ENCODE results near the gene KIRREL3.

KIRREL3 gene

GRCh38 chr11:126700768-126701519 is 299.6 kb downstream of the KIRREL3 start:
- DNase-seq (ENCODE audit: low read depth) = no peak
- no peak overlapping the region for H3K4me3 ChIP-seq (ENCODE audit: control insufficient read depth, low read depth, low read length)
- no peak for TF ChIP-seq CTCF (IDR thresholded peaks at IDR 0.05; ENCODE audit: control insufficient read depth, insufficient read depth, low read depth, low read length, missing control alignments)

GRCh38 chr11:126698576-126698975 is 302.0 kb downstream of the KIRREL3 start:
- no peak for DNase-seq (ENCODE audit: low read depth)
- no peak for TF ChIP-seq CTCF (IDR thresholded peaks at IDR 0.05; ENCODE audit: control insufficient read depth, insufficient read depth, low read depth, low read length, missing control alignments)
- no peak overlapping the region for H3K4me3 ChIP-seq (ENCODE audit: control insufficient read depth, low read depth, low read length)

GRCh38 chr11:126697936-126698335 is 302.6 kb downstream of the KIRREL3 start:
- TF ChIP-seq CTCF (IDR thresholded peaks at IDR 0.05; ENCODE audit: control insufficient read depth, insufficient read depth, low read depth, low read length, missing control alignments) = no peak
- H3K4me3 ChIP-seq (ENCODE audit: control insufficient read depth, low read depth, low read length) = no peak overlapping the region
- DNase-seq (ENCODE audit: low read depth) = no peak

GRCh38 chr11:126696982-126697381 is 303.6 kb downstream of the KIRREL3 start:
- DNase-seq (ENCODE audit: low read depth) = no peak
- H3K4me3 ChIP-seq (ENCODE audit: control insufficient read depth, low read depth, low read length) = no peak overlapping the region
- TF ChIP-seq CTCF (IDR thresholded peaks at IDR 0.05; ENCODE audit: control insufficient read depth, insufficient read depth, low read depth, low read length, missing control alignments) = no peak

GRCh38 chr11:126695293-126695692 is 305.3 kb downstream of the KIRREL3 start:
- TF ChIP-seq CTCF (IDR thresholded peaks at IDR 0.05; ENCODE audit: control insufficient read depth, insufficient read depth, low read depth, low read length, missing control alignments) = no peak
- no peak overlapping the region for H3K4me3 ChIP-seq (ENCODE audit: control insufficient read depth, low read depth, low read length)
- no peak for DNase-seq (ENCODE audit: low read depth)

- no peak overlapping the region for H3K4me3 ChIP-seq (ENCODE audit: control insufficient read depth, low read depth, low read length)
- no peak for TF ChIP-seq CTCF (IDR thresholded peaks at IDR 0.05; ENCODE audit: control insufficient read depth, insufficient read depth, low read depth, low read length, missing control alignments)
- no peak for DNase-seq (ENCODE audit: low read depth)
Measured at GRCh38 chr11:126694065-126694625, 306.4 kb downstream of the KIRREL3 start.
